HG03097 (cell line): ENCODE measurements around the gene SPATA18.

Experiments
- ATAC-seq: cut with Tn5 transposase; IDR thresholded peaks from one replicate; pipeline ENCODE4 v1.9.1; 2021; ENCODE audit not compliant: unreplicated experiment, low FRiP score

The SPATA18 gene, protein sequence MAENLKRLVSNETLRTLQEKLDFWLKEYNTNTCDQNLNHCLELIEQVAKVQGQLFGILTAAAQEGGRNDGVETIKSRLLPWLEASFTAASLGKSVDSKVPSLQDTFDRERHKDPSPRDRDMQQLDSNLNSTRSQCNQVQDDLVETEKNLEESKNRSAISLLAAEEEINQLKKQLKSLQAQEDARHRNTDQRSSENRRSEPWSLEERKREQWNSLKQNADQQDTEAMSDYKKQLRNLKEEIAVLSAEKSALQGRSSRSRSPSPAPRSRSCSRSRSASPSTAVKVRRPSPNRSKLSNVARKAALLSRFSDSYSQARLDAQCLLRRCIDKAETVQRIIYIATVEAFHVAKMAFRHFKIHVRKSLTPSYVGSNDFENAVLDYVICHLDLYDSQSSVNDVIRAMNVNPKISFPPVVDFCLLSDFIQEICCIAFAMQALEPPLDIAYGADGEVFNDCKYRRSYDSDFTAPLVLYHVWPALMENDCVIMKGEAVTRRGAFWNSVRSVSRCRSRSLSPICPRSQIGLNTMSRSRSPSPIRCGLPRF

DNA sequence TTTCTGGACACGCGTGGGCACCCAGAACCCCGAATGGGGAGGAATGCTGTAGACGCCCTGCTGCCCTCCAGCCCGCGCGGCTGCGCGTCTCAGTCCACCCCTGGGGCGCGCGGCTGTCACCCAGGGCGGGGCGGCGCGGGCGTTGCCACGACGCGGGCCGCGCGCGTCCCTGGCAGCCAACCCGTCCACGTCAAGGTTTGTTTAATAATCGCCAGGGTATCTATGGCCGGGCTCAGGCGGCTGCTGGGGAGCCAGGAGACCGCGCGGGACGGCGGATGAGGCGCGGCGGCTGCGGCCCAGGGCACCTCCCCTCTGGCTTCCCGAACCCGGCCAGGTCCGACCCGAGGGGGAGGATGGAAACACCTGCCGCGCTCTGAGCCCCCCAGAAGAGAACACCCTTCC is at the start of gene SPATA18:
Gene SPATA18, plus strand, starts transcription at position 92 of the 402 bp plus-strand sequence. CDS start 401 bp downstream, outside the sequence.
- no peak for ATAC-seq

DNA sequence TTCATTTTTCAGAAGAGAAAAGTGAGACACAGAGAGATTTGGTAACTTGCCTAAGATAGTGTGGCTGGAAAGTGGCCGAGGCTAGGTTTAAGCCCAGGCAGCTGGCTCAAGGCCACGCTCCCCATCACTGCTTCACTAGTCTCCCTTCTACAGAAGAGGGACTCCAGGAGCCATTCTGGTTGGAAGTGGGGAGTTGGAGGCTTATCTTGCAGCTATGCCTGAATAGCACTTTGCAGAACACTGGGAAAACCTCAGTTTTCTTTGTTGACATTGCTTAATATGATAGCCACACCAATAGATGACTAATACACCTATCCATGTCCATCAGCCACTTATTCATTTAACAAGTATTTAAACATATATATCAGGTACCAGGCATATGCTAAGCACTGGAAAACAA is 49.5 kb upstream of the SPATA18 start:
- no peak for ATAC-seq

DNA sequence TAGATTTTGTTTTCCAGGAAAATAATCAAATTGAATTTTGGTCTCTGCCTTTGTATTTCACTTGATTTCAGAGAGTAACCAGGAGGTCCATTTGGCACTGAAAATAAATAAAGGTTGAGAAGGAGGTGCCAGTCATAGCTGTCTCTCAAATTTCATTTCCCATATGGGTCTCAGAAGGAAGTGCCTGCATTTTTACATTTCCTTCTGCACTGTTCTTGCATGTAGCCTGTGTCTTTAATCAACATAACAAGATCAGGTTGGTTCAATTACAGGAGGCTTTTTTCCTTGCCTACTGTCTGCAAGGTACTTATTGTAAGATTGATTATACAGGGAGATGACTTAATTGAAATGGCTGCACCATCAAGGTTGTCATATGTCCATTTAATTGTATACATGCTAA is 46.7 kb upstream of the SPATA18 start:
- ATAC-seq, result no peak

DNA sequence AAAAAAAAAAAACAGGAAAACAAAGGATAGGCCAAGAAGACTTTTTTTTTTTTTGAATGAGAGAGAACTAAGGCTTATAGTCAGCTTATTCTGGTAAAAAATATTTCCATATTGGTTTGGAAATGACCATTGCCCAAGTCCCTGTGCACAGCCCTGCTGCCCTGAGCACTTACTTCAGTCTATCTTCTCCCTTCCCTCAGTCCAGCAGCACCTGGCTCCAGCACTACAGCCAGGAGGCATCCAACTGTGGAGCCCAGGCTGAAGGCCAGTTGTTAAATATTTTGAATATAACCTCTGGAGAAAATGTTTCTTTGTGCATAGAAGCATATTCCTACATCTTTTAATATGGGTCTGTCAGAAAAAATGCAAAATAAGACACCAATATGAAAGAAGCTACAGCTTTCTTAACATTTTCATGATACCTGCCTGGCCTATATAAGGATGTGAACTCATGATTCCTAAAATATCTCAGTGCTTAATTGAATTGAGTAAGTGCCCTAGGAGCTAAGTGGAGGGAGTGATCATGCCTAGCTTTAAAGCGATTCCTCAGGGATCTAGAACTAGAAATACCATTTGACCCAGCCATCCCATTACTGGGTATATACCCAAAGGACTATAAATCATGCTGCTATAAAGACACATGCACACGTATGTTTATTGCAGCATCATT is 45.4 kb upstream of the SPATA18 start:
- no peak for ATAC-seq

DNA sequence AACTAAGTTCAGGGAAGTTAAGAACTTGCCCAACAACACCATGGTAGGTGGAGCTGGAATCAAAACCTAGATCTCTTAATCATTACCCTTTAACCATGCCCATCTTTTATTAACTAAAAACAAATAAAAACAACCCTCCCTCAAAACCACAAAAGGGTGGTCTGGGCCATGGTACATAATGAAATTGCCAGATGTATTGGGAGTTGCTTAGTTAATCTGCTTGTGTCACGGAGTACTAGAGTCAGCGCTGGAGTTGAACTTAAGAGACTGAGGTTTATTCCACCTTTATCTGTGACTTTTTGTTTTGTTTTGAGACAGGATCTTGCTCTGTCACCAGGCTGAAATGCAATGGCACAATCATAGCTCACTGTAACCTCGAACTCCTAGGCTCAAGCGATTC is 44.2 kb upstream of the SPATA18 start:
- no peak for ATAC-seq

DNA sequence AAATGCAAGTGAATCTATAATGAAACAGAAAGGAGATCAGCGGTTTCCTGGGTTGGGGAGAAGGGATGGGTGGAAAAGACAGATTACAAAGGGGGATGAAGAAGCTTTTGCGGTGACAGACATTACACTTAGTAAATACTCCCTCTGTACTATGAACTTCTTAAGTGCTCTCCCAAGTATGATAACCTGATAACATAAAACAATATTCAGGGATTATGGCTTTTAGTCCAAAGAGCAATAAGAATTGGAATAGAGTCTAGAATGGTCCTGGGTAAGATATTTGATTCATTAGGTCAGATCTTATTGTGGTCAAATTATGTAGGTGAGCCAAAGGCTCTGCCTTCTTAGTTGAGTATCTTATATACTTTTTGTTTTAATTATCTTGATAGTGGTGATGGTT is 40.1 kb upstream of the SPATA18 start:
- ATAC-seq, result no peak

DNA sequence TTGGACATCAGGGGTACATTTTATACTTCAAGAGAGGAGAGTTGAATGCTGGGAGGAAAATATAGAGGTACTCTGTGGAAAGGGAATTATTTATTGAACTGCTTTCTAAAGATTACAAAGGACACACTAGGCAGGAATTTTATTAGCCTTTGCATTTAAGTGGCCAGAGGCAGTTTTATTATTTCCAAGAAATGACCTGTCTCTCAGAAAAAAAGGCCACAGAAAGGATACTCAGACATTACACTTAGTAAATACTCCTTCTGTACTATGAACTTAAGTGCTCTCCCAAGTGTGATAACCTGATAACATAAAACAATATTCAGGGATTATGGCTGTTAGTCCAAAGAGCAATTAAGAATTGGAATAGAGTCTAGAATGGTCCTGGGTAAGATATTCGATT is 38.5 kb upstream of the SPATA18 start:
- ATAC-seq, result no peak

DNA sequence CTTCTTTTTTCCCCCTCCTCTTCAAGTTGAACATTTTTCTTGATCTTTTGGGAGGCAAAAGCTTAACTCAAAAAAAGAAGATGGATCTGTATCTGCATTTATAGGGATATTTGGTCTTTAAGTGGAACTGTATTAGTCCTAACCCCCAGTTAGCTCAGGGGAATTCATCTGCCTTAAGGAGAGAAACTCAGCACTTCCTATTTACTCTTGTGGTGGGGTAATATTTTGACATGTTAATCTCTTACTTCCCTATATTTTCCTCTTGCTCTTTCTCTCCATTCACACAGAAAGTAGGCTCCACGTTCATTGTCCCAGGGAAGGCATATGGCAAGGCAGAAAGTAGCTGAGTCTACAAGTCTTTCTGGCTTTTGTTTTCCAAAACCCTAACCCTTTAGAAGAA is 36.2 kb upstream of the SPATA18 start:
- no peak for ATAC-seq

DNA sequence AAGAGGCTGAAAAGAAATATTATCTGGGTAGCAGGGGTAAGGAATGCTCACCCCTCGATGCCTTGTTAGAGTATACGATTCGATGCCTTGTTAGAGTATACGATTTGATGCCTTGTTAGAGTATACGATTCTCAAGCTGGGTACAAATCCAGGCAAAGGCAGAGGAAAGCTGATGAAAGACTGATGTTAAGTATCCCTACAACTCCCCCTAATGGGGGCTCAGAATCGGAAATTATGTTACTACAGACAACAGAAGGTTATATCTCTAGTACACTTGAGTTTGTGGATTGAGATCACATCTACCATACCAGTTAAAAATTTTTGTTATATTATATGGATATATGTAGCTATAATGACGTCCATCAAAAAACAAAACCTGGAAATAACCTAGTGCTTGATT is 35.7 kb upstream of the SPATA18 start:
- ATAC-seq, result no peak

DNA sequence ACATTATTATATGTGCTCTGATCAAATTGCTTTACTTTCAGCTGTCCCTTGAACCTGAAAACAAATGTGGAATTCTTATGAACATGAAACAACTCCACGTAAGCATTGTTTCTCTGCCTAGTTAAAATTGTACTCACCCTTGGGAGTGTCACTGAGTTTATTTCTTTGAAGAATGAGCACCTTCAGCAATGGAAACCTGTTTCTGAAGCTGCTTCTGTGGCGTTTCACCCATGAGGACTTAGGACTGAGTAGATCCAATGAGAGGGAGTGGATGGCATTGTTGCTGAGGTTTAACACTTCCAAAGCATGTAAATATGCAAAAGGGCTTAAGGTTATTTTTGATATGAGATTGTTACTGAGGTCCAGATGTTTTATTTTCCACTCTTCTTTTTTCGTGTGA is 34.1 kb upstream of the SPATA18 start:
- ATAC-seq, result no peak

DNA sequence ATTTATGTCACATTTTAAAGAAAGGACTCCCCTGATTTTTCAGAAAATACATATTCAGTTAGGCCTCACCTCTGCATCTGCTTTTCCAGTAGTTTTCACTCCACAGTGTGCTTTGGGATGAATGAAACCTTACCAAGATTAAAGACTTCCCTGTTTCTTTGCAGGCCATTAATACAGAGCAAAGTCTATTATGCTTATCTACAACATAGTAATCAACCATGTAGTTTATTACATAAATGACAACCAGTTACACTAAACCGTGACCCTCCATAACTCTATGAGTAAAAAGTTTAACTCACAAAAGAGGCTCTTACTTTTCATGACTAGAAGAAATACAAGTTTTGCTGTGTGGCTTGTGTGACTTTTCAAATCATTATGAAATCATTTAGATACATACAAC is 33.3 kb upstream of the SPATA18 start:
- ATAC-seq, result no peak

DNA sequence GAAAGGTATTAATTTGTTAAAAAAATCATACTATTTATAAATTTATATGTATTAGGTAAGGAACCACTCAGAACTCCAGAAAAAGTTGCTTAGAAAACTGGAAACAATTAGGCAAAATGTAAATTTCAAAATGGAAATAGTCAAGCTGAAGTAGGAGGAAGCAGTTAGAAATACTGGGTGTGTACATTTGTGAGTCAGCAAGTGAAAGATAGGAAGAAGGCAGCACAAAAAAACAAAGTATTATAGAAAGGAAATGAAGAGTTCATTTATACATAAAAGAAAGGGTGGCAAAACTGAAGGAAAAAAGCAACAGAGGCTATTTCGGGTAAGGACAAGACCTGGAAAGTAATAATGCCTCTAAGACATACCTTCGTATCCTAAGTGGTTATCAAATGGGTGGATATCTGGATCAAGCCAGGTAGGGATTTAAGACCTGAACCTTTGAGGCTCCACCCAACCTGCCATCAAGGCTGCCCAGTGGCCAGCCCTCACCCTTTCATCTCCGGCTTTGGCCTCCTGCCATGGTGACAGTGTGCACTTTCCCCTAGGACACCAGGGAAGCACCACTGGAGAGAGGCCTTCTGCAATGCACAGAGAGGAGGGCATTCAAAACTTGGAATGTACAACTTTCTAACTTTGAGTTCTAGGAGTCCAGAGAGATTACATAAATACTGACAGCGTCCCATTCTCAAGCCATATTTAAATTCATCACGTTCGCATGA is 31.0 kb upstream of the SPATA18 start, which contains the start of gene LRRC66:
Gene LRRC66, minus strand, starts transcription at position 428 of the 722 bp plus-strand sequence. CDS start 2,750 bp downstream, outside the sequence.
- ATAC-seq, result no peak

DNA sequence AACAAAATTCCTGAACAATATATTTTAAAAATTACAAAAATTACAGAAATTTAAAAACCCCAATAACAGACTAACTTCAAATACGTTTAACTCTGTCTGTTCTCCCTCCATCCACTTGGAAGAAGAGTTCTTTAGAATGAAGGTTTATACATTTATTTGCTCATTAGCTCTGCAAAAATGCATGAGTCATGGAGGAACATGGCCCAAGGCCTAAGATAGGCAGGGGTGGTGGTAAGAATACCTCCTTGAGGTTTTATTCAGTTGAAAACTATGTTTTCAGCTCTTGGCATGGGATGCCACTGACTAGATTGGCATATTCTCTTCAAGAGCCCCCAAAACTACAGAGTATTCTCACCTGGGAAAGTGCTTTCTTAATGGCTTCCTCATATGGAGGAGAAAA is 22.1 kb upstream of the SPATA18 start:
- no peak for ATAC-seq

DNA sequence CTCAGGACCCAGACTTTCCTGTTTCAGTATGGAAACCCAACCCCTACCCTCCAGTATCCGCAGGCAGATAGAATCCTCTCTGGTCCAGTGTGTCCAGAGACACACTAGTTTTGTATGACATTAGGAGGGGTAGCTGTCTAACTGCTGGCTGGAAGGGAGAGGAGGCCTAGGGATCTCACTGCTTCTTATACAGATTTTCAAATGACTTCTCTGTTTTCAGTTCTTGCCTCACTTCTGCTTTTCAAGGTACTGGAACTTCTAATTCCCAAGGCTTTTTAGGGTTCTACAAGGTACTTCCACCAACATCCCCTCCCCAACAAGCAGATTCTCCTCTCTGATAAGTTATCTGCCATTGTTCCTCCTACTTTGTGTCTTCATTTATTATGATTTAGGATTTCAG is 19.1 kb upstream of the SPATA18 start:
- ATAC-seq, result no peak

DNA sequence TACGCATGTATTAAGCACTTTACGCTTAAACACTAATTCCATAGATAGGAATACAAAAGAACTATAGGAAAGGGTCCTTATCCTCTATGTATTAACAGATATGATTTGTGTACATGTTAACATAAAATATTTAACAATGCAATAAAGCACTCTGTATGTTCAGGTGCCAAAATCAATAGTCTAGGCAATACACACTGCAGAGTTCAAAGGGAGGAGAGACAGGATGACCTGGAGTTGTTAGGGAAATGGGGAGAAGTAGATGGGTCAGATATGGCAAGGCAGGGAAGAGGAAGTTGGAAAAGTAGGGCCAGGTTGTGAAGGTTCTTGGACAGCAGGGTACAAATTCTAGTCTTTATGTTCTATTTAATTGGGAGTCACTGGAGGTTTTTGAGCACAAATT is 15.9 kb upstream of the SPATA18 start:
- ATAC-seq, result no peak

DNA sequence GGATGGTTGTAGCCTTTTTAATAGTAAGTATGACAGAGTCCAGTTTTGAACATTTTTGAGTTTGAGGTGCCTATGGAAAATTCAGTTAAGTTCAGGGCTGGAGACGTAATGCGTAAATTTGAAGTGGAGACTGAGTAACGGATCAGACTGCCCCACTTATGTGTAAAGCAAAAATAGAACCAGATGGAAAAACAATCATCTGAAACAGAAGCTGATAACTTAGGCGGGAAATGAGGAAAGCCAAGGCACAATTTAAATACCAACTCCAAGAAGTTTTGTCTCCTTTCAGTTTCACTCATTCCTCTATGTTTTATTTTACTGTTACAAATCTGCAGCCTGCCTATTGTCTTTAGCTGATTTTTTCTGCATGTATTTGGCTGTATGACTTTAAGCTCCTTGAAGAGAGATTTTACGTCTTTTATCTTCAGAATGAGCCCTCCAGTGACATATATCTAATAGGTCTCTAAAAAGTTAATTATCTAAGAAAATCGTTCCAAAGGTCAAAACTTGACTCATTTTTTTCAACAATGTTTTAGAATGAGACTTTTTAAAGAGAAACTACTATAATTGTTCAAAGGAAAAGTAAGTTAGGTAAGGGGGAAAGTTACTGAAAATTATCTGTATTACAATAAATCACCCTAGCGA is 14.1 kb upstream of the SPATA18 start:
- ATAC-seq, result no peak

DNA sequence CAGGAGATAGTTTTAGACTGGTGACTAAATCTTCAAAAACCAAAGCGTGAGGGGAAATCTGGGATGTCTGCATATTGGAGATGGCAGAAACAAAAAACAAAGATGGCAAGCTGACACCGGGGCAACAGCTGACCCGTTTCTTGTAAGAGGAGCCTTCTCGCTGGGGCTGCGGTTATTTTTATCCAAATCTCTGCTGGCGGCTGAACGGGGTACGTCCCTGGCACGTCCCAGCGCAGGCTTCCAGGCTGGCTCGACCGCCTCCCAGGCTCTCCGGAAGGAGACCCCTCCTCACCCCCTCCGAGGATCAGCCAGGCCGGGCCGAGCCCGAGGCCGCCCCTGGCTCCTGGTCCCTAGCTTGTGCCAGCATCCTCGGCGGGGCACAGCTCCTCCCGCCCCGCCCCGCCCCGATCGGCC is 13.4 kb upstream of the SPATA18 start:
- peak; percentile 51 for ATAC-seq

DNA sequence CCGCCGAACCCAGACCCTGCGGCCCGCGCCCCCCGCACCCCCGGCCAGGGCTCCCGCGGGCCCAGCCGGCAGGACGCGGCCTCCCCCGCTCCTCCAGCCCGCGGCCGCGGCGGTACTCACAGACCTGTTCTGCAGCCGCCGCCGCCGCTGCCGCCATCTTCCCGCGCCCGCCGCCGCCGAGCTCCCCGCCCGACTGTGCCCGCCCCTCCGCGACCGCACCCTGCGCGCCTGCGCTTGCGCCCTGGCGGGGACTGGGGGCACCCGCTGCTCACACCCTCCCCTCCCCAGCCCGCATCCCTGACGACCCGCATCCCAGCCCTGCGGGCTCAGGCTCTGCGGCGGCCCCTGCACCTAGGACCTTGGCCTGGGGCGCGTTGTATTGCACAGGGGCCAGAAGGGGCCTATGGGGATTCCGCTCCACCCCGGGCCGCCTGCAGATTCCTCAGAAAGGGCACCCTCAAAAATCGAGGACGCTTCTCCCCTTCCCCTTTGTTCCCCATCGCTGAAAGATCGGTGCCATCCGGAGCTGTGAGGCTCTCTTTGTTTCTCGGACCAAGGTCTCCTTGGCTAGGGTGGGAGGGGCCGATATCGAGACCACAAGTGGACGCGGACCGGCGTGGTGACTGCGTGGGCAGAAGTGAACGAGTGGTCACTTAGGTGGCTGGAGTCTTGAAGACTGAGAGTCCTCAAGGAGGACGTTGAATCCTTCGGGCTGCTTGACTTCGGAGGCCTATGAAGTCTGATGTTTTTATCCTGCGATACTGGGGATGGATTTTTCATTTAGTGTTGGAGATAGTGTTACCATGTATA is 12.8 kb upstream of the SPATA18 start, which contains the start of gene SGCB:
Gene SGCB, minus strand, starts transcription at position 197 of the 810 bp plus-strand sequence. Its CDS starts 40 bp downstream, at position 157.
- peak; percentile 86 for ATAC-seq

DNA sequence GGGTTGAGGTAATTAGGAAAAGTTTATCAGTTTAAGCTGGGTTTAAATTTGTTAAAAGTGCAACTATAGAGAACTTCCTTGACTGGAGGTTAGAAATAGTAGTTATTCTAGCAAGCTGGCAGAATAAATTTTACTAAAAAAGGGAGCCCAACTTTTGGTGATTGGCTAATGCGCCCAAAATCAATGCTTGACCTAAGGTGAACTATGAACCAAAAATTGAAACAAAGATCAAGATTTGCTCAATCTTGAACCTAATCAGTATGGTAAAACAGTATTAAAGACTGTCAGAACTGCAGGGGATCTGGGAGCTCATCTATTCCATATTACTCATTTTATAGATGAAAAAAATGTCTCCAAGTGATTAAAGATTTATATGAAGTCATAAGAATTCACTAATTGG is 6.1 kb upstream of the SPATA18 start:
- ATAC-seq, result no peak

DNA sequence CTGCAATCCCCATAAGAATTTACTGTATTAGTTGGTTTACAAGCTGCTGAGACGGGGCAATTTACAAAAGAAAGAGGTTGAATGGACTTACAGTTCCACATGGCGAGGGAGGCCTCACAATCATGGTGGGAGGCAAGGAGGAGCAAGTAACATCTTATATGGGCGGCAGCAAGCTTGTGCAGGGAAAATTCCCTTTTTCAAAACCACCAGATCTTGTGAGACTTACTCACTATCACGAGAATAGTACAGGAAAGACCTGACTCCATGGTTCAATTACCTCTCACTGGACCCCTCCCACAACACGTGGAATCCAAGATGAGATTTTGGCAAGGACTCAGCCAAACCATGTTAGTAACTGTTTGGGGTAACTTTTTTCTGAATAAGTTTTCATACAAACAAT is 1.8 kb upstream of the SPATA18 start:
- ATAC-seq, result no peak
